GM10248 (cell line): Measurements from ENCODE around the gene KCNT2.

Experiments used
- CTCF ChIA-PET: fragments of 300-600 bp; sonication (Branson Sonifier 250); formaldehyde crosslinking; extraction: SDS; loops from one replicate; lab custom pipeline; 2021; ENCODE audit warnings: antibody characterized with exemption; lab: Yijun Ruan, JAX
- POLR2A ChIA-PET: fragments of 350-650 bp; sonication (Branson Sonifier 250); formaldehyde crosslinking; extraction: SDS; loops from one replicate; lab custom pipeline; 2020; ENCODE audit warnings: antibody characterized with exemption; lab: Yijun Ruan, JAX
- DNase-seq: peaks from one replicate; pipeline ENCODE4 v3.0.0; 2012; ENCODE audit errors: extremely low spot score
- TF ChIP-seq, protein P1 (sequence below): IDR thresholded peaks from 2 replicates; pipeline ENCODE4 v1.5.1; 2012; ENCODE audit warnings: mild to moderate bottlenecking, low read depth; ENCODE audit errors: extremely low read depth, missing control alignments, control extremely low read depth

Gene KCNT2

DNA sequence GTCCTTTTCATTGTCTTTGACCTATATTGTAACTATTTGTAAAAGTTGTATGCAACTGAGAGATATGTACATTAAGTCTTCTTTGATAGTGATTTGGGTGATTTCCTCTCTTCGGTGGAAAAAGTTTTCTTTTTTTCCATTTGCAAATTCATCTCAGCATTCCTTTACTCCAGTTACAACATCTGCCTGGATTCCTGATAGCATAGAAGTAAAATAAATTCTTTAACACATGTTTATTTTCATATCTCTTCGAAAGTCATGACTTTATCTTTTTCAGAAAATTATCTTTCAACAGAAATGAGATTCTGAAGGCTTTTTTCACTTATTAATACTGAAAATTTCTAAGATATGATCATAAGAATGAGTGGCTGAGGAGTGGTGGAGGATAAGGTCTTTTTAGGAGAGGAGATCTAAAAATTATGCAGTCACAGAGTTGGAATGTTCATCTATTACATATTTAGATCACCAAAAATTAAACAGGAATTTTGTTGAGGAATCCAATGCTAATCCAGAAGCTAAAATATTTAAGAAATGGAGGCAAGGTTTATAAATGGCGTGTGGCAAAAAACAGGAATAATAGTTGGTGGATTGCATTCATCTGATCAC, 400.5 kb downstream of the KCNT2 start:
- POLR2A ChIA-PET = no interaction called here
- no peak for DNase-seq
- CTCF ChIA-PET = no interaction called here
- TF ChIP-seq, protein P1, sequence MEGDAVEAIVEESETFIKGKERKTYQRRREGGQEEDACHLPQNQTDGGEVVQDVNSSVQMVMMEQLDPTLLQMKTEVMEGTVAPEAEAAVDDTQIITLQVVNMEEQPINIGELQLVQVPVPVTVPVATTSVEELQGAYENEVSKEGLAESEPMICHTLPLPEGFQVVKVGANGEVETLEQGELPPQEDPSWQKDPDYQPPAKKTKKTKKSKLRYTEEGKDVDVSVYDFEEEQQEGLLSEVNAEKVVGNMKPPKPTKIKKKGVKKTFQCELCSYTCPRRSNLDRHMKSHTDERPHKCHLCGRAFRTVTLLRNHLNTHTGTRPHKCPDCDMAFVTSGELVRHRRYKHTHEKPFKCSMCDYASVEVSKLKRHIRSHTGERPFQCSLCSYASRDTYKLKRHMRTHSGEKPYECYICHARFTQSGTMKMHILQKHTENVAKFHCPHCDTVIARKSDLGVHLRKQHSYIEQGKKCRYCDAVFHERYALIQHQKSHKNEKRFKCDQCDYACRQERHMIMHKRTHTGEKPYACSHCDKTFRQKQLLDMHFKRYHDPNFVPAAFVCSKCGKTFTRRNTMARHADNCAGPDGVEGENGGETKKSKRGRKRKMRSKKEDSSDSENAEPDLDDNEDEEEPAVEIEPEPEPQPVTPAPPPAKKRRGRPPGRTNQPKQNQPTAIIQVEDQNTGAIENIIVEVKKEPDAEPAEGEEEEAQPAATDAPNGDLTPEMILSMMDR = no peak

DNA sequence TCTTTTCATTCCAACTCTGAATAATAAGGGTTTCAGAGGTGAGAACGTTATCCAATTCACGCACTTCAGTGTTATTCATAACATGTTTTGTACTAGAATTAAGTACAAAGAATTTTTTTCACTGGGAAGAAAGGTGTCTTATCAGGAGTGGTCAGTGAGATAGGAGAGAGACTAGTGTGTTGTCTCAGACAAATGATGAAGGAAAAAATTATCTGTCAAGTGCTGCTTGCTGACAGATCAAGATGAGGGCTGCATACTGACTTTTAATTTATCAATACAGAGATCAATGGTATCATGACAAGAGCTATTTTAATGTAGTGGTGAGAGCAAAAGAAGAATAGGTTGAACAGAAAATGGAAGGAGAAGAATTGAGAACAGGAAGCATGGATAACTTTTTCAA, 402.4 kb downstream of the KCNT2 start:
- TF ChIP-seq, protein P1 = no peak
- DNase-seq = no peak
- CTCF ChIA-PET = no interaction called here
- POLR2A ChIA-PET = no interaction called here

- DNase-seq = no peak
- ChIA-PET POLR2A (no interaction called here), CTCF (no interaction called here)
- TF ChIP-seq, protein P1 = no peak
Observed at GRCh38 chr1:196196486-196196885, 411.8 kb downstream of the KCNT2 start.

DNA sequence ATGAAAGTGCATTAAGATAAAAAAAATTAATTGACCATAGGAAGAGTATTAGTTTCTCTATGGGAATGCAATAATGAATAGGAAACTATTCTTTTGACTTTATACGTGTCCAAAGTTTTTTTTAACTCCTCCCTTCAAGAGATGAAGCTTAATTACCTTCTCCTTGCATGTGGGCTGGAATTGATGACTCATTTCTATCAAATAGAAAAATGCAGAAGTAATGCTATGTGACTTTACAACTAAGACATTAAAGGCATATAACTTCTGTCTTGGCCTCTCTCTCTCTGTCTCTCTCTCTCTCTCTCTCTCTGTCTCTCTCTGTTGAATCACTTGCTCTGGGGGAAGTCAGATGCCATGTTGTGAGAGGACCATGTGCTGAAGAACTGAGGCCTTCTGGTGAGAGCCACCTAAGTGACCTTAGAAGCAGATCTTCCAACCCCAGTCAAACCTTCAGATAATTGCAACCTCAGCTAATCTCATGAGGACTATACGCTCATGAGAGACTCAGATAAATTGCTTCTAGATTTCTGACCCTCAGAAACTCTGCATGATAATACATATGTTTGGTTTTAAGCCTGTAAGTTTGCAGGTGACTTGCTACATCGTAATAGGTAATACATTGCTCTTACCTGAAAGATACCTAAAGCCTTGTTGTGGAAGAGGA, 414.2 kb downstream of the KCNT2 start:
- ChIA-PET POLR2A (no interaction called here), CTCF (no interaction called here)
- no peak for DNase-seq
- TF ChIP-seq, protein P1 = no peak

DNA sequence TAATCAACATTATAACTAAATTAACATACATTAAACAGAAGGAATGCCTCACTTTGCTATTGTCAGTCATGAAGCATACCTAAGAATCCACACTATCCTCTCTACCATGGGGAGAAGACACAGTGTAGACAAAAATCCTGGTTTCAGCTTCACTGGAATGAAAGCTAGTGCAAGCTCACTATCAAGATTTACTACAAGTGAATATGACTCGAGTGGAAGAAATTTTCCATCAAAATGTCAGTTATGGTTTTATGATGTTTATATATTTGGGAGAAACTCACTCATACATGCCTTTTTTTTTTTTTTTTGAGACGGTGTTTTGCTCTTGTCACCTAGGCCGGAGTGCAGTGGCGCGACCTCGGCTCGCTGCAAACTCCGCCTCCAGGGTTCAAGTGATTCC, 424.3 kb downstream of the KCNT2 start:
- CTCF ChIA-PET = interaction anchor here (0.8 kb wide), 1 partner anchor 14 kb away, joined by 3 read pairs; no protein-coding TSS in a partner anchor
- no peak for DNase-seq
- TF ChIP-seq, protein P1 = no peak
- POLR2A ChIA-PET = no interaction called here

- no peak for DNase-seq
- ChIA-PET POLR2A (no interaction called here), CTCF (interaction anchor here (1.5 kb wide), 1 partner anchor 31 kb away, joined by 3 read pairs; no protein-coding TSS in a partner anchor)
- TF ChIP-seq, protein P1 = no peak
Observed at GRCh38 chr1:196181594-196181878, 426.7 kb downstream of the KCNT2 start.
